GM19468 (cell line): ENCODE results near the gene MAIP1.
"Not testable (repeated sequence)": the region's sequence is repeated elsewhere in the genome, so short reads cannot be mapped to it uniquely, and the experiment has no call there.

Experiments used
- ATAC-seq: cut with Tn5 transposase; IDR thresholded peaks from one replicate; pipeline ENCODE4 v1.9.1; 2021; ENCODE audit warnings: mild to moderate bottlenecking, moderate library complexity, moderate number of reproducible peaks; ENCODE audit not compliant: unreplicated experiment; ENCODE audit errors: extremely low read depth

MAIP1 gene, protein sequence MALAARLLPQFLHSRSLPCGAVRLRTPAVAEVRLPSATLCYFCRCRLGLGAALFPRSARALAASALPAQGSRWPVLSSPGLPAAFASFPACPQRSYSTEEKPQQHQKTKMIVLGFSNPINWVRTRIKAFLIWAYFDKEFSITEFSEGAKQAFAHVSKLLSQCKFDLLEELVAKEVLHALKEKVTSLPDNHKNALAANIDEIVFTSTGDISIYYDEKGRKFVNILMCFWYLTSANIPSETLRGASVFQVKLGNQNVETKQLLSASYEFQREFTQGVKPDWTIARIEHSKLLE

DNA sequence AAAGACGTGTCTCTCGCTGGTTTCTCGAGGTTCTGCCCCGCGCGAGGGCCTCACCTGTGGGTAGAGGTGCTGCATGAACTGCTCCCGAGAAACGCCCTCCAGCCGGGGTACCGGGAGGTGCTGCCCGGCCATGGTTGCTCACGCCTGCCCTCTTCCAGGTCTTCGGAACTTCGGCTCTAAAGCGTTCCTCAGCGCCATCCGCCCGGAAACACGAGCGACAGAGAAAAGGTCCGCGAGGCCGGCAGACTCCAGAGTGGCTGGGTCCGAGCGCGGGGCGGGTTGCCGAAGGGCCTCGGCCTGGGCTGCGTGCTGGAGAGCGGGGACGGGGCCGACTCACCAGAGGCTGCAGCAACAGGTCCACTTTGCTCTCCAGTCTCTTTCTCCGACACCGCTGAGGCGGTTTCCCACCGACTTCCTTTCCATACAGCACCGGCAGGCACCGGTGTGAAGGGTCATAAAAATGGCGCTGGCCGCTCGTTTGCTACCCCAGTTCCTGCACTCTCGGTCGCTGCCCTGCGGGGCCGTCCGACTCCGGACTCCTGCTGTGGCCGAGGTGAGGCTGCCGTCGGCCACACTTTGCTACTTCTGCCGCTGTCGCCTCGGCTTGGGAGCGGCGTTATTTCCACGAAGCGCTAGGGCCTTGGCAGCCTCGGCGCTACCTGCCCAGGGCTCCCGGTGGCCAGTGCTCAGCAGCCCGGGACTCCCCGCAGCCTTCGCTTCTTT is at the start of gene MAIP1, which contains the start of gene TYW5:
MAIP1 (plus strand) TSS at position 244 of the 723 bp plus-strand sequence; CDS start at position 461, 217 bp downstream.
TYW5 (minus strand) TSS at position 153 of the 723 bp plus-strand sequence; CDS start at position 132, 21 bp downstream.
- peak; percentile 60 for ATAC-seq

DNA sequence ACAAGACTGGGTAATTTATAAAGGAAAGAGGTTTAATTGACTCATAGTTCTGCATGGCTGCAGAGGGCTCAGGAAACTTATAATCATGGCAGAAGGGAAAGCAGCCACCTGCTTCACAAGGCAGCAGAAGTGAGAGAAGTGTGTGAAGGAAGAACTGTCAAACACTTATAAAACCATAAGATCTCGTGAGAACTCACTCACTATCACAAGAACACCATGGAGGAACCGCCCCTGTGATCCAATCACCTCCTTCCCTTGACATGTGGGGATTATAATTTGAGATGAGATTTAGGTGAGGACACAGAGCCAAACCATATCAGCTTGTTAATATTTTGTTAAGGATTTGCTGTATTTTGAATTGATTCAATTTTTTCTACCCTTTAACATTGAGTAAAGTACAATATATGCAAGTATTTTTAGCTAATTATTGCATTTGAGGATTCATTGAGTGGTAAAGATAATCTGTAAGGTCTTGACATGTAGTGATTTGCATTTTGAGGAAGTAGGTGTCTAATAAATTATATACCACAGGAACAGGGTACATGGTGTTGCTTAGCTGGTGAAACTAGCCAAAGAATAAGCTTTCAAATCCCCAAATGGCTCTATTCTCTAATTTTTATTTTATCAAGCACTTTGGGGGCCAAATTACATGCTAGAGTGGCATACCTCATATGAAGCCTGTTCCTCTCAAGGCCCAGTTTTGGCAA is 48.2 kb upstream of the MAIP1 start:
- ATAC-seq, result no peak

DNA sequence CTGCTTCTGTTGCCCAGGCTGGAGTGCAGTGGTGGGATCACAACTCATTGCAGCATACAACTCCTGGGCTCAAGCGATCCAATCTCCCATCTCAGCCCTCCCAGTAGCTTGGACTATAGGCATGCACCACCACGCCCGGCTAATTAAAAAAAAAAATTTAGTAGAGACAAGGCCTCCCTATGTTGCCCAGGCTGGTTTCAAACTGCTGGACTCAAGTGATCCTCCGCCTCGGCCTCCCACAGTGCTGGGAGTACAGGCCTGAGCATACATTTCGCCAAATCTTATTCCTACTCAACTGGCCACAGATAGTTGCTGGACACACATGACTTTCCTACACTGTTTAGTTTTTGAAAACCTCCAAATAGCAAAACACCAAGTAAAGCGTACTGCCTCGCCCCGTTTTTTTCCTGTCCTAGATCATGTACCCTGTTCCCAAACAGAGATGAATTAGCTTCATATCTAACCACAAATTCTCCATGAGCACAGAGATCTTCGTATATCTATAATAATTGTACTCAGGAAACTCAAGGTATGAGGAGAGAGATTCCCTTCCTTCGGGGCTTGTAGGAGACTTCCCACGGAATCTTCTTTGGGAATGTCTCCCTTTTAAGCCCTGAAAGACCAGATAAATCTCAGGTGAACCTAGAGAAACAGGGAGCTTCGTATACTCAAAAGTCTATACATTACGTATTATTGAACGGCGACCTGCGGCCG is 44.9 kb upstream of the MAIP1 start:
- no peak for ATAC-seq

DNA sequence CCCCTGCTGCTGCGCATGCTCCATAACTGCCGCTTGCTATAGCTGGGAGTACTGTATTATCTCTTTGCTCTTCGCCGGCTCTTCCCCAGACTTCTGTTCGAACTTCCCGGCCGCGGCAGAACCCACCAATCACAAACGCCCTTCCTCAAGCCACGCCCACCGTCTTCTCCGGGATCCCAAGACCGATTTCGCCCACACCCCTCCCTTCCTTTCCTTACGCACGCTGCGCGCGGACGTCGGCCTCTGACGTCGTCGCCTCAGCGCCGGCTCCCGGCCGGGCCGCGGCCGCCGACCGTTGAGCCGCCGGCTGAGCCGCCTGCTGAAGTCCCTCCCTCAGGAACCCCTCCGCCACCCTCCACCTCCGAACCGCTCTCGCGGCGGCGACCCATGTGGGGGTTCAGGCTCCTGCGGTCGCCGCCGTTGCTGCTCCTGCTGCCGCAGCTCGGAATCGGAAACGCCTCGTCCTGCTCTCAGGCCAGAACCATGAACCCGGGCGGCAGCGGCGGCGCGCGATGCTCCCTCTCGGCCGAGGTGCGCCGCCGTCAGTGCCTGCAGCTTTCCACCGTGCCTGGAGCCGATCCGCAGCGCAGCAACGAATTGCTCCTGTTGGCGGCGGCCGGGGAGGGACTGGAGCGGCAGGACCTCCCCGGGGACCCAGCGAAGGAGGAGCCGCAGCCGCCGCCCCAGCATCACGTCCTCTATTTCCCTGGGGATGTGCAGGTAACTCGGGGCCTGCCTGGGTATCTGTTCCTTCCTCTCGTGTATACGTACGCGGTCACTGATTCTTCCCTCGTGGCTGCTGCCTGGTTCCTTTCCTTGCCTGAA is 44.1 kb upstream of the MAIP1 start, which contains the start of gene C2orf69:
C2orf69 (plus strand) TSS at position 242 of the 825 bp plus-strand sequence; CDS start at position 388, 146 bp downstream.
- peak; percentile 89 for ATAC-seq

DNA sequence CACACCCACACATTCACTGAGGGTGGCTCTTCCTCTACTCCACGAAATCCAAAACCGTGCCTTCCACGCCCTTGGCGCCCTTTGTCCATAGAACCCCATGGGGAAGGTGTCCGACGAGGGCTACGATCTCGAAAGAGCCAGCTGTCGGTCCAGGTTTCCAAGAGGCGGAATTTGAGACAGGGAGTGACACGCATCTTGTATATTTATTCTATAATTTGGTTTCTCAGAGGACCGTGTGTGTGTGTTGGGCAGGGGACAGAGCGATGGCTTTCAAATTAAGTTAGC is 43.6 kb upstream of the MAIP1 start:
- no peak for ATAC-seq

DNA sequence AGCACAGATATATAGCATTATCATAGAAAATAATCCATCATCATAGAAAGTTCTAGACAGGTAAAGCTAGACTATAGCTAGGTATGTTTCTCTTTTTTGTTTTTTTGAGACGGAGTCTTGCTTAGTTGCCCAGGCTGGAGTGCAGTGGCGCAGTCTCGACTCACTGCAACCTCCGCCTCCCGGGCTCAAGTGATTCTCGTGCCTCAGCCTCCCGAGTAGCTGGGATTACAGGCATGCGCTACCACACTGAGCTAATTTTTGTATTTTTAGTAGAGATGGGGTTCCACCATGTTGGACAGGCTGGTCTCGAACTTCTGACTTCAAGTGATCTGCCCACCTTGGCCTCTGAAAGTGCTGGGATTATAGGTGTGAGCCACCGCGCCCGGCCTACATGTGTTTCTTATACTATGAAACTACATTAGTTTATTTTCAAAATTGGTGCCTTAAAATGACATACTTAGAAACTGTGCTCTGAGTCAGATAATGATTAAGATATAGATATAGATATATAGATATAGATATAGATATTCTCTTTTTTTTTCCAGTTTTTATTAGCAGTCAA is 42.7 kb upstream of the MAIP1 start:
- ATAC-seq, result not testable (repeated sequence)

DNA sequence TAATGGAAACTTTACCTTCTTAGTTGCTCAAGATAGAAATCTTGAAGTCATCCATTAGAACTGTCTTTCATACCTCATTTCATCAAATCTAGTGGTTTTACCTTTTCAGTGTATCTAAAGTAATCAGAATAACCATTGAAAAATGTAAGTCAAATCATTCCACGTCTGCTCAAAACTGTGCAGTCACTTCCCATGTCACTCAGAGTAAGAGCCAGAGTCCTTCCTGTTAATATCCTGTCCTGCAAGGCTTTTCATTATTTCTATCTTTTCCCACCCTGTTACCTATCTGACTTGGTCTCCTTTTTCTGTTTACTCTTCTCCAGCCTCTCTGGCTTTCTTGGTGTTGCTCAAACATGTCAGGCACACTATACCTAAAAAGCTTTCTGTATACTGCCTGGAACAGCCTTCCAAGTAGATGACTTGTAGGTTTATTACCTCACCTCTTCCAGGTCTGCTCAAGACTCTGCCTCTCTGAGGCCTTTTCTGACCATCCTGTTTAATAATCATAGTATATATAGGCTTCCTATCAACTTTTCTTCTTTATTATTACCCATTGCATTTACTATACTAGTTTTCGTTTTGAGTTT is 40.9 kb upstream of the MAIP1 start:
- ATAC-seq, result no peak

DNA sequence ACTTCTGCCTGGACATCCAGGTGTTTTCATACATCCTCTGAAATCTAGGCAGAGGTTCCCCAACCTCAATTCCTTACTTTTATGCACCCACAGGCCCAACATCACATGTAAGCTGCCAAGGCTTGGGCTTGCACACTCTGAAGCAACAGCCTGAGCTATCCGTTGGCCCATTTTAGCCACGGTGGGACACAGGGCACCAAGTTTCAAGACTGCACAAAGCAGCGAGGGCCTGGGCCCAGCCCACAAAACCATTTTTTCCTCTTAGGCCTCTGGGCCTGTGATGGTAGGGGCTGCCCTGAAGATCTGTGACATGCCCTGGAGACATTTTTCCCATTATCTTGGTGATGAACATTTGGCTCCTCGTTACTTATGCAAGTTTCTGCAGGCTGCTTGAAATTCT is 38.4 kb upstream of the MAIP1 start:
- ATAC-seq, result no peak

DNA sequence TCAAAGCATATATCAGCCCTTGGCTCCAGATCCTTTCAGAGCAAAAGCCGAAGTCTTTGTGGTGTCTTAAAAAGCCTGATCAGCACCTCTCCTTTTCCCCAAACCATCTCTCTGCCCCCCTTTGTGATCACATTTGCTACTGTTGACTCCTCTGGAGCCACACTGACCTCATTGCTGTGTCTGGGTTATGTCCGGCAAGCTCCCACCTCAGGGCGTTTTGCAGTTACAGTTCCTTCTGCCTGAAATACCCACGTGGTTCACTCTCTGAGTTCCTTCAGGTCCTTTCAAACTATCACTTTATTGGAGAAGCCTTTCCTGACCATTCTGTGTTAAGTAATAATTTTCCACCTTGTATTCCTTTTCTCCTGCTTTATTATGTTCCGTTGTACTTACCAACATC is 32.5 kb upstream of the MAIP1 start:
- ATAC-seq, result no peak

DNA sequence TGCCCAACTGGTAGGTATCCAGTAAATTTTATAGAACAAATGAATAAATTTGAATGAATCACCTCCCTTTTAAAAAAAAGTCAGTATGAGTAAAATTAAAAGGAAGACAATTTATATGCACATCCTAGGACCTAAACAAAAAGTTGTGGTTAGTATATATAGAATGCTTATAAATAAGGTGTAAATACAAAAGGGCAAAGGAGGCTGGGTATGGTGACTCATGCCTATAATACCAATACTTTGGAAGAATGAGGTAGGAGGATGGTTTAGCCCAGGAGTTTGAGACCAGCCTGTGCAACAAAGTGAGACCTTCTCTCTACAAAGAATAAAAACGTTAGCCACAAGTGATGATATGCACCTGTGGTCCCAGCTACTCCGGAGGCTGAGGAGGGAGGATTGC is 31.5 kb upstream of the MAIP1 start:
- ATAC-seq, result no peak

DNA sequence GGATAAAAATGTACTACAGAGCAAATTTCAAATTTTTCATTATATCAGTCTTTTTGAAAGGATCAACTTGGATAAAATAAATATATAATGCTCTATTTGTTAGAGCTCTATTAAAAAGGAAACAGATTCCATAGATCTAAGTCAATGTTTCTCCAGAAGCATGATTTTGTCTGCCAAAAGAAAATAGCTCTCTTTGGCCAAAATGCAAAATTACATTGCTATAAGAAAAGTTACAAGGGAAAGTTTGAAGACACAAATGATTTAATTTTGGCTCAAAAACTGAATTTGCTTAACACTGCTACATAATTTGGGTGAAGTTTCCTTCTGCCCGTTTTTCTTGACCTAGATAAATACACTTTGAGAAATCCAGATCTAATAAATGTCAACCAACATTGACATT is 28.6 kb upstream of the MAIP1 start:
- ATAC-seq, result no peak

DNA sequence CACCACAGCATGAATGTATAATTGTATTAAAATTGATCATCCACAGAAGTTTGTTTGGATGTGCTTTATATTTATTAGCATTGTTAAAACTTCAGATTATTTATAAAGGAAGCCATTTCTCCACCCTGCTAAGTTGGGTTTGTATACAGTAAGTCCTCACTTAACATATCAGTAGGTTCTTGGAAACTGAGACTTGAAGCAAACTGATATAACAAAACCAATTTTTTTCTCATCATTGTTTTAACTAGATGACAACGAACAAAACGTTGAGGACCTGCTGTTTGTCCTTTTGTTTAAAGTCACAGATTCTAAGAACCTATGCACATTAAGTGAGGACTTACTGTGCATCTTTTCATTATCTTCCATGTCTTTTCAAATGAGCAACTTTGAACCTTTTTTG is 27.2 kb upstream of the MAIP1 start:
- no peak for ATAC-seq

DNA sequence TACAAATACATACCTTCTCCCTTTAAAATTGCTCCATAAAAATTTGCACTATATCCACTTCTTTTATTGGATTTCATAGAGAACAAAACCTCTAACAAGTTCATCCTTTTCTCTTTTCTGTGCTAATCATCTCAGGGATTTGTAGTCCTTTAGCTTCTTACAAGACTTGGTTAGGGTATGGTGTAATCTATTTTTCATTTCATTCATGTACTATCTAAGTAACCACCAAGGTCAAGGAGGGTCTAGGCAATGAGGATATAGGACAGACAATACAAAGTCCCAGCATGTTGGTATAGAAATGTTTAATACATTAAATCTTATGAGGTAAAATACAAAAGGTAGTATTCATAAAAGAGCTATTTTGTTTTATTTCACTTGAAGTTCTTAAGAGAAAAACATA is 26.8 kb upstream of the MAIP1 start:
- no peak for ATAC-seq

DNA sequence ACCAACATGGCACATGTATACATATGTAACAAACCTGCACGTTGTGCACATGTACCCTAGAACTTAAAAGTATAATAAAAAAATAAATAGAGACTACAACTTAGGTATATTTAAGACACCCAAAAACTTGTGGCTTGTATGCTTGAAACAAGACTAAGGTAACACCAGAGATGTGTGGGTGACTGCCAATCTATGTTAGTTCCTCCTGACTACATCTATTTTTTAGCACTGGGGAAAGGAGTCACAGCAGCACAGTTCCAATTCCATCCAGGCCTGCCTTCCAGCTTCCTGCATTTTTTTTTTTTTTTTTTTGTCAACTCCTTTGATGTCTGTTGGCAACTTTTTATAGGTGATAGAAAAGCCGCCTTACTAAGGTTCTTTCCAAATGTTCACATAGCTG is 26.1 kb upstream of the MAIP1 start:
- ATAC-seq, result no peak

DNA sequence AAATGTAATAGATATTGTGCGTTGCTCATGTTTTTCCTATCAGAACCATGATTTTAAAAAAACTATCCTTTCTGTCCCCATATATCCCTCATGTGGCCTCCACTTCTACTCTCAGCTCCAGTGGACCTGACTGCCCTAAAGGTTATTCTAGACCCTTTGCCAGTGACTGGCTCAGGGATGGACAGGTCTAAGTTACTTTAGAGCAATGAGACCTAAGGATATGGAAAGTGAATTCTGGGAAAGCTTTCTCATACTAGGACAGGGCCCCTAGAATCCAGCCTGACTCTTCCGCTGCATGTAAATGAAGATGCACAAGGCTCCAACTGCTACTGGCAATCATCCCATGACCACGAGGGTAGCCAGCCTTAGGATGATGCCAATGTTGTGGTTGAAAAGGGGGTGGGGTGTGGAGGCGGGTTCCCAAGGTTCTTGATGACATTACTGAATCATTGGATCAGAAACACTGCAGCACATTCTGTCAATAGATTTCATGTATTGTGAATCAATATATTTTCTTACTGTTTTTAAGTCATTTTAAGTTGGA is 23.0 kb upstream of the MAIP1 start:
- ATAC-seq, result no peak

DNA sequence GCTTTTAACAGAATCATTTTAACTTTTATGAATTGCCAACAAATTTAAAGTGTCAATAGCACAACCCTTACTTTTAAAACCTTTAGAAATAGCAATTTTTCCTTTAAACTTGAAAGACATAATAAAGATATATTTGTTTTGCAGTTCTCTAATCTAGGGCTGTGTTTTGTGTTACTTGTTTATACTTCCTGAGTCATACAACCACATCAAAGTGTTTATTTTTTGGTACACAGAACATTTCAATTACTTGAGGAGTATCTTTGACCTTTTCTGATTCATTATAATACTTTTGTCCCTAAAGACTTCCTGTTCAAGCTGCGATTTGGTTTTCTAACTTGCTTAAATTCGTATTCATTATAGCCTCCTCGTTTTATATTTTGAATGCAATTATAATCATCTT is 21.9 kb upstream of the MAIP1 start:
- ATAC-seq, result no peak

DNA sequence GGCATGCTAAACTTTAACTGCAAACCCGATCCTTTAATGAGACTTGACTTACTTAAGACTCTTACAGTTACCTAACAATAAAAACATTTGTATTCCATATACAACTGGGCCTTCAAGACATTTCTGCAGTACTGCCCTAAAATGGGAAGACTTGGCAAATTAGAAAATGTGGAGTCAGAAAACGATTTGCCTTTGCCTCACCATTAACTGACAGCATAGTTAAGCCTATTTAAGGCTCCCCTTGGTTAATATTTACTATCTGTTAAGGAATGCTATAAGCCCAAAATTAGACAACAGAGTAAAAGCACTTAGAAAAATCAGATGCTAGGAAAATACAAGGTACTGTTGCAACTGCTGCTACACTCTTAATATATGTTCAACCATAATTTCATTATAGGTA is 18.8 kb upstream of the MAIP1 start:
- no peak for ATAC-seq

DNA sequence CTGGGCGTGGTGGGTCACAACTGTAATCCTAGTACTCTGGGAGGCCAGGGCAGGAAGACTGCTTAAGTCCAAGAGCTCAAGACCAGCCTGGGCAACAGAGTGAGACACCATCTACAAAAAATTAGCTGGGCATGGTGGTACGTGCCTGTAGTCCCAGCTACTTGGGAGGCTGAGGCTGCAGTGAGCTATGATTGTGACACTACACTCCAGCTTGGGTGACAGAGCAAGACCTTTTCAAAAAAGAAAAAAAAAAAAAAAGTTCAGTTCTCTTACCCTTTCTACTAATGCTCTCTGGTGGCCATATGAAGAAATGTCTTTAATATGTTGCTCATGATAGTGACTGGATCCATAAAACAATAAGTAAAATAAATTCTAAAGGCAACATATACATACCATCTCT is 15.0 kb upstream of the MAIP1 start:
- peak; percentile 34 for ATAC-seq

DNA sequence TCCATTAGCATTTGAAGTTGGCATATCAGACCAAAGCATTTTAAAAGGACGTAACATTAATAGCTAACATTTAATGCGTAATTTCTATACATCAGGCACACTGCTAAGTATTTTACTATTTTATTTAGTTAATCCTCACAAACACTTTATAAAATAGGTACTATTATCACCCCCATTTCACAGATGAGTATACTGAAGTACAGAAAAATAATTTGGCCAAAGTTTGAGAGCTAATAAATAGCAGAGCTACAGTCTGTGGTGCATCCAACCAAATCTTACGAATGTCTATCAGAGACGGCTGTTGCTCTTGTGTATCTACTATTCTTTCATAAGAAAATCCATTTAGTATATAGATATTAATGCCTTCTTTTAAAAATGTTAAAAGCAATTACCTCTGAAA is 12.0 kb upstream of the MAIP1 start:
- no peak for ATAC-seq
